H1 (cell line): Measurements from ENCODE around the gene ARHGAP1. TPM values are rescaled to one million over a fixed set of nuclear protein-coding genes. Genes with fewer than 3 reads are reported as not detected.

Experiments
- CHD2 ChIP-seq: IDR thresholded peaks from 2 replicates; pipeline ENCODE4 v1.6.1; 2012; ENCODE audit warnings: low read length, improper control_type of control experiment
- CHD7 ChIP-seq: fragments of 300-600 bp; sonication (generic); IDR thresholded peaks from 2 replicates; pipeline ENCODE4 v1.7.1; 2012; ENCODE audit warnings: low read length, moderate library complexity, mild to moderate bottlenecking, inconsistent platforms; ENCODE audit not compliant: insufficient replicate concordance
- HDAC2 ChIP-seq, 2 experiments: fragments of 300-600 bp in 1 of 2; sonication (generic) in 1 of 2; IDR thresholded peaks; 2 replicates each; pipeline ENCODE4 v1.6.1; 2011 to 2012; ENCODE audit warnings: low read depth in 2 of 2, low read length in 2 of 2, mild to moderate bottlenecking in 2 of 2, moderate library complexity in 2 of 2, borderline replicate concordance in 1 of 2, inconsistent platforms in 1 of 2
- HDAC6 ChIP-seq: IDR thresholded peaks from one replicate; pipeline ENCODE4 v1.7.1; 2012; ENCODE audit warnings: low read depth, mild to moderate bottlenecking, inconsistent platforms, low read length, moderate library complexity
- KDM5A ChIP-seq: fragments of 200-600 bp; IDR thresholded peaks from 2 replicates; pipeline ENCODE4 v1.7.1; 2012; ENCODE audit warnings: mild to moderate bottlenecking, low read length, inconsistent platforms, mixed read lengths
- NANOG ChIP-seq: IDR thresholded peaks from 2 replicates; pipeline ENCODE4 v1.6.1; 2011; ENCODE audit warnings: low read length, low read depth, mild to moderate bottlenecking, inconsistent platforms; ENCODE audit not compliant: insufficient read depth, poor library complexity, severe bottlenecking
- SUZ12 ChIP-seq: fragments of 200-600 bp; sonication (generic); IDR thresholded peaks from 2 replicates; pipeline ENCODE4 v1.6.1; 2012; ENCODE audit warnings: mild to moderate bottlenecking, inconsistent platforms, low read length, moderate library complexity, mixed read lengths
- YY1 ChIP-seq: IDR thresholded peaks from 2 replicates; pipeline ENCODE4 v1.6.1; 2011; ENCODE audit warnings: low read depth, mild to moderate bottlenecking, low read length
- polyA plus RNA-seq, 7 experiments: library from polyadenylated mRNA; depleted of rRNA in 3 of 7; stranded (reverse) in 5 of 7; unstranded in 2 of 7; fragments of >200 nt in 5 of 7; fragments of 200-250 nt in 2 of 7; gene quantifications; 1 replicate in 5 of 7; 2 replicates in 1 of 7; 4 replicates in 1 of 7; pipeline versions ENCODE4 v1.2.1 to v1.2.3, GENCODE V29; 2011 to 2013; ENCODE audit warnings: missing spikeins in 2 of 7, mixed read lengths in 2 of 7
- total RNA-seq: library from RNA; stranded (reverse); fragmentation: NEBNext Ultra II Directional; extraction: Animal tissue kit (Norgen Biotek cat#: 25700); gene quantifications from 2 replicates; pipeline ENCODE4 v1.2.1, GENCODE V29; 2021
- TF ChIP-seq, protein P1 (sequence below): IDR thresholded peaks from 2 replicates; pipeline ENCODE4 v1.6.1; 2011; ENCODE audit warnings: low read depth, mild to moderate bottlenecking, low read length; ENCODE audit not compliant: insufficient read depth

Gene ARHGAP1
- total and polyA plus RNA-seq, 2 of the 8 experiments (the other 6 are each of a cell fraction or from before 2014, with no cell fraction given): 28.6 to 58.8 TPM

DNA sequence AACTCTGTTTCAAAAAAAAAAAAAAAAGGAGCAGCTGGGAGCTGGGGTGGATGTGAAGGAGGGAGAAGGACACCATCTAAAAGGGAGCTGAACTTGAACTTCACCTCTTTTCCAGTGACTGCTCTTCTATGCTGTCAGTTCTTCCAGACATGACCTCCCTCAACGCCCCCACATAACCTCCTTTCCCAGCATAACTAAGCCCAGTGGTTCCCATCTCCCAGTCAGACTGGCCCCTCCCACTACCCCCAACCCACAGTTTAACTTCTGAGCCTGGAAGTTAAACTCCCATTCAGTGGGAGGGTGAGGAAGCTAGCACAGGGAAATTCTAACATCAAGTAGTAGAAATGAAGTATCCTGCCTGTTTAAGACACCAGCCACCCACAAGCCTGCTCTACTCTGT, 1.8 kb downstream of the ARHGAP1 start (continued):
- TF ChIP-seq CHD7 (no peak), HDAC2 (IDR thresholded peaks at IDR 0.05; ENCODE audit: borderline replicate concordance in 1 of 2, low read depth in 2 of 2, low read length in 2 of 2) (no peak), NANOG (no peak), HDAC6 (no peak), SUZ12 (no peak), CHD2 (no peak), YY1 (no peak), KDM5A (no peak)
- TF ChIP-seq, protein P1, sequence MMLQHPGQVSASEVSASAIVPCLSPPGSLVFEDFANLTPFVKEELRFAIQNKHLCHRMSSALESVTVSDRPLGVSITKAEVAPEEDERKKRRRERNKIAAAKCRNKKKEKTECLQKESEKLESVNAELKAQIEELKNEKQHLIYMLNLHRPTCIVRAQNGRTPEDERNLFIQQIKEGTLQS: no peak
- TF ChIP-seq, all 59 proteins: peak for 0
